ENCODE measurements around the gene CDIP1. TPM values are rescaled to one million over a fixed set of nuclear protein-coding genes. Genes with fewer than 3 reads are reported as not detected.

Gene CDIP1
- 10 to 100 TPM; 19.0 to 21.1 TPM for total RNA-seq
- 10 to 100 TPM; 10.2 to 15.7 TPM for polyA plus RNA-seq

- DNase-seq: peak; percentile 89 to 94 (median 90)
- Mint-ChIP-seq H3K27me3 (no peaks in the 10 kb centered on the region), H3K9me3 (peaks cover 0 to 6% (median 0%) of the 10 kb centered on the region in 8 donors), H3K4me1 (peaks cover 18 to 35% (median 27%) of the 10 kb centered on the region in 4 donors), H3K4me3 (peak within 1 kb of the TSS; percentile 82 to 89 (median 84)), H3K27ac (peak within 1 kb of the TSS; percentile 89 to 97 (median 94)), H3K36me3 (peaks cover 0 to 11% of the 10 kb centered on the region in 2 donors)
- H3K4me1 ChIP-seq (ENCODE audit: insufficient read depth, low read length): peaks cover 30% of the 10 kb centered on the region
- H3K36me3 ChIP-seq (ENCODE audit: insufficient read depth, low read length): no peaks in the 10 kb centered on the region
- ChIA-PET CTCF (ENCODE audit: partially characterized antibody) (interaction anchor here (0.9 to 2.5 kb wide), 5 partner anchors 10 to 33 kb away, joined by 3 to 12 read pairs (median 3); no protein-coding TSS in a partner anchor), POLR2A (ENCODE audit: partially characterized antibody) (interaction anchor here (0.6 to 4.6 kb wide), 23 partner anchors 9 to 144 kb away, joined by 3 to 36 read pairs (median 4); partner anchors contain the start of genes CORO7, HMOX2 and NMRAL1)
- intact Hi-C loops (cut with micrococcal nuclease): loop anchor here (1.0 to 2.0 kb wide), 4 partner anchors 33 to 114 kb away; partner anchors contain the start of genes DNAJA3 and HMOX2
- peak within 1 kb of the TSS; percentile 69 to 92 for H3K4me3 ChIP-seq (ENCODE audit: low read length in 2 of 2)
- peak within 1 kb of the TSS; percentile 77 for H3K27ac ChIP-seq (ENCODE audit: low read depth, low read length)
- no peaks in the 10 kb centered on the region for H3K27me3 ChIP-seq (ENCODE audit: insufficient read depth, low read length)
- H3K9me3 ChIP-seq (ENCODE audit: control insufficient read depth in 1 of 2, low read length in 2 of 2): no peaks in the 10 kb centered on the region
Measured at GRCh38 chr16:4538350-4539235, at the start of gene CDIP1. Gene CDIP1 (minus strand): TSS chr16:4538773. CDS start chr16:4514130, 24,643 bp downstream.

DNA sequence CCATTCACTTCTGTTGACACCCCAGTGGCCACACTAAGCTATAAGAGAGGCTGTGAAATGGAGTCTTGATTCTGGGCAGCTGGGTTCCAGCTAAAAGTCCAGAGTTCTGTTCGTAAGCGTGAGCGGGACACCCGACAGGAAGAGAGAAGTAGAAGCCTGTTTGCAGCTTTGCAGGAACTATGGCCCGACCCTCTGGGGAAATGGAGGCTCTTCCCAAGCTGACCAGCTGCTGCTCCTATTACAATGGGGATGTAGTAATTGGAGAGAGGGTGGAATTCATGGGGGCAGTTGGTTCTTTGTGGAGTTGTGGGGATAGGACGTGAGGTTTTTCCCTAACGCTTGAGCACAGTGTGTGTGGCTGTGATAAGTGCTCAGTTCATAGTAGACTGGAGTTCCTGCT lies 47.7 kb upstream of the CDIP1 start:
- POLR2A ChIA-PET (ENCODE audit: partially characterized antibody): interaction anchor here (1.4 to 1.6 kb wide), 2 partner anchors 81 to 110 kb away, joined by 3 to 13 read pairs; partner anchors contain the start of gene HMOX2
- intact Hi-C loops (cut with micrococcal nuclease): no loop called here

DNA sequence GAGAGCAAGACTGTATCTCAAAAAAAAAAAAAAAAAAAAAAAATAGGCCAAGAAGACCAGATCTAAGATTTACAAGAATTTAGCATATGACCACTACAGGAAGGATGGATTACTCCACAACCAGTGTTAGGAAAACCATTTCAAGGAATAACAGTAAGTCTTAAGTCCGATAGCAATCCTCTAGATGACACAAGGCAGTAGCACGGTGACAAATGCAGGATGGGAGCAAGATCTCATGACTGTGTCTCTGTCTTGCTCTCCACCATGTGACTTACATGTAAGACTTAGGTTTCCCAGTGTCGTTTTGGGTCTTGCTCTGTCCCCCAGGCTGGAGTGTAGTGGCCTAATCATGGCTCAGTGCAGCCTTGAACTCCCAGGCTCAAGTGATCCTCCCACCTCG lies 45.3 kb upstream of the CDIP1 start:
- no peaks in the 10 kb centered on the region for H3K4me1 ChIP-seq (ENCODE audit: insufficient read depth, low read length)
- H3K4me1 Mint-ChIP-seq: peaks cover 0 to 4% (median 3%) of the 10 kb centered on the region in 4 donors
- H3K9me3 ChIP-seq (ENCODE audit: control insufficient read depth in 1 of 2, low read length in 2 of 2): no peaks in the 10 kb centered on the region
- peaks cover 3% of the 10 kb centered on the region for H3K27me3 ChIP-seq (ENCODE audit: insufficient read depth, low read length)
- H3K4me3 Mint-ChIP-seq: no peak overlapping the region
- no peak overlapping the region for H3K27ac Mint-ChIP-seq
- no peak overlapping the region for H3K27ac ChIP-seq (ENCODE audit: low read depth, low read length)
- ChIA-PET CTCF (ENCODE audit: partially characterized antibody) (interaction anchor here (2.4 to 4.7 kb wide), 2 partner anchors 77 to 106 kb away, joined by 11 to 57 read pairs; no protein-coding TSS in a partner anchor), POLR2A (ENCODE audit: partially characterized antibody) (no interaction called here)
- intact Hi-C loops (cut with micrococcal nuclease): no loop called here
- no peaks in the 10 kb centered on the region for H3K36me3 Mint-ChIP-seq
- no peaks in the 10 kb centered on the region for H3K36me3 ChIP-seq (ENCODE audit: insufficient read depth, low read length)
- no peak overlapping the region for H3K4me3 ChIP-seq (ENCODE audit: low read length in 2 of 2)
- no peak for DNase-seq
- H3K27me3 Mint-ChIP-seq: peaks cover 4 to 5% of the 10 kb centered on the region in 2 donors
- H3K9me3 Mint-ChIP-seq: peaks cover 0 to 8% (median 0%) of the 10 kb centered on the region in 8 donors

More for the DNA sequence above, 47.7 kb upstream of the CDIP1 start:
- H3K4me1 Mint-ChIP-seq: peaks cover 0 to 4% (median 3%) of the 10 kb centered on the region in 4 donors
- Histone ChIP-seq H3K9me3 (ENCODE audit: control insufficient read depth in 1 of 2, low read length in 2 of 2) (no peaks in the 10 kb centered on the region), H3K27me3 (ENCODE audit: insufficient read depth, low read length) (peaks cover 3% of the 10 kb centered on the region), H3K27ac (ENCODE audit: low read depth, low read length) (no peak overlapping the region), H3K36me3 (ENCODE audit: insufficient read depth, low read length) (no peaks in the 10 kb centered on the region), H3K4me3 (ENCODE audit: low read length in 2 of 2) (no peak overlapping the region), H3K4me1 (ENCODE audit: insufficient read depth, low read length) (no peaks in the 10 kb centered on the region)
- peaks cover 4 to 6% of the 10 kb centered on the region in 2 donors for H3K27me3 Mint-ChIP-seq
- CTCF ChIA-PET (ENCODE audit: partially characterized antibody): interaction anchor here (0.7 to 4.7 kb wide), 16 partner anchors 11 to 297 kb away, joined by 3 to 57 read pairs (median 4); no protein-coding TSS in a partner anchor
- H3K27ac Mint-ChIP-seq: no peak overlapping the region
- peaks cover 0 to 8% (median 0%) of the 10 kb centered on the region in 8 donors for H3K9me3 Mint-ChIP-seq
- H3K4me3 Mint-ChIP-seq: no peak overlapping the region
- no peaks in the 10 kb centered on the region for H3K36me3 Mint-ChIP-seq
- DNase-seq: no peak

- no peaks in the 10 kb centered on the region for H3K4me1 ChIP-seq (ENCODE audit: insufficient read depth, low read length)
- DNase-seq: no peak
- Mint-ChIP-seq H3K9me3 (no peaks in the 10 kb centered on the region), H3K36me3 (no peaks in the 10 kb centered on the region), H3K27ac (no peak overlapping the region), H3K4me3 (no peak overlapping the region), H3K4me1 (no peaks in the 10 kb centered on the region), H3K27me3 (no peaks in the 10 kb centered on the region)
- no peak overlapping the region for H3K4me3 ChIP-seq (ENCODE audit: low read length in 2 of 2)
- ChIA-PET CTCF (ENCODE audit: partially characterized antibody) (no interaction called here), POLR2A (ENCODE audit: partially characterized antibody) (no interaction called here)
- intact Hi-C loops (cut with micrococcal nuclease): no loop called here
- H3K9me3 ChIP-seq (ENCODE audit: control insufficient read depth in 1 of 2, low read length in 2 of 2): no peaks in the 10 kb centered on the region
- H3K27me3 ChIP-seq (ENCODE audit: insufficient read depth, low read length): no peaks in the 10 kb centered on the region
- H3K27ac ChIP-seq (ENCODE audit: low read depth, low read length): no peak overlapping the region
- no peaks in the 10 kb centered on the region for H3K36me3 ChIP-seq (ENCODE audit: insufficient read depth, low read length)
Measured at GRCh38 chr16:4580250-4580649, 41.7 kb upstream of the CDIP1 start.

DNA sequence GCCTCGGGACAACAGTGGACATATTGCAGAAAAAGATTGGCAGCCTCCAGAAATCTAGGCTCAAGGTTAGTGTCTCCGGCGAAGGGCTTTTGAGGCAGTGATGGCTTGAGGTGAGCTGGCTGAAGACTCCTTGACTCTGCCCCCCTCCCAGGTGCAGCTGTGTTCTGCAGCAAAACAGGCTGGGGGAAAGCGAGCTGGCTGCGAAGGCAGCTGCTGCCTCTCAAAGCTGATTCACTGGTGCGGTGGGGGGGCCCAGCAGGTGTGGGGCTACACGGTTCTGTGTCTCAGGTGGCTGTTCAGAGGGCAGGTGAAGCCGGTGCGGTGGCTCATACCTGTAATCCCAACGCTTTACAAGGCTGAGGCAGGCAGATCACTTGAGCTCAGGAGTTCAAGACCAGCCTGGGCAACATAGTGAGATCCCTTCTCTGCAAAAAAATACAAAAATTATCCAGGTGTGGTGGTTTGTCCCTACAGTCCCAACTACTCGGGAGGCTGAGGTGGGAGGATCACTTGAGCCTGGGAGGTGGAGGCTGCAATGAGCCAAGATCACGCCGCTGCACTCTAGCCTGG lies 40.5 kb upstream of the CDIP1 start:
- Histone ChIP-seq H3K4me3 (ENCODE audit: low read length in 2 of 2) (no peak overlapping the region), H3K36me3 (ENCODE audit: insufficient read depth, low read length) (no peaks in the 10 kb centered on the region), H3K4me1 (ENCODE audit: insufficient read depth, low read length) (no peaks in the 10 kb centered on the region), H3K9me3 (ENCODE audit: control insufficient read depth in 1 of 2, low read length in 2 of 2) (no peaks in the 10 kb centered on the region), H3K27ac (ENCODE audit: low read depth, low read length) (no peak overlapping the region), H3K27me3 (ENCODE audit: insufficient read depth, low read length) (no peaks in the 10 kb centered on the region)
- ChIA-PET POLR2A (ENCODE audit: partially characterized antibody) (no interaction called here), CTCF (ENCODE audit: partially characterized antibody) (no interaction called here)
- DNase-seq: no peak
- Mint-ChIP-seq H3K27ac (no peak overlapping the region), H3K4me3 (no peak overlapping the region), H3K4me1 (no peaks in the 10 kb centered on the region), H3K9me3 (no peaks in the 10 kb centered on the region), H3K36me3 (no peaks in the 10 kb centered on the region), H3K27me3 (no peaks in the 10 kb centered on the region)
- intact Hi-C loops (cut with micrococcal nuclease): no loop called here

DNA sequence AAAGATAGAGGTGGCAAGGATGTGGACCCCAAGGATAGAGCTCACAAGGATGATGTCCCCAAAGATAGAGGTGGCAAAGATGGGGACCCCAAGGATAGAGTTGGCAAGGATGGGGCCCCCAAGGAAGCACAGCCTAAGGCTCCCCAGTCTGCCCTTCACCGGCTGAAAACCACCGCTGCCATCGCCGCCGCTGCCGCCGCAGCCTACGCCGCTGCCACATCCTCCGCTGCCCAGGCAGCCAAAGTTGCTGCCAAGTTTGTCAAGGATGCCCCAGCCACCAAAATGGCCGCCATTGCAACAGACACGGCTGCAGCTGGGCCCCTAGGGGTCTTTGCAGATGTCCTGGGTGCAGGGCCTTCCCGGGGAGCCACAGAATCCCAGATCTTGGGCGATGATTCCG lies 37.4 kb upstream of the CDIP1 start:
- POLR2A ChIA-PET (ENCODE audit: partially characterized antibody): no interaction called here
- Histone ChIP-seq H3K27me3 (ENCODE audit: insufficient read depth, low read length) (no peaks in the 10 kb centered on the region), H3K27ac (ENCODE audit: low read depth, low read length) (no peak overlapping the region), H3K4me3 (ENCODE audit: low read length in 2 of 2) (no peak overlapping the region), H3K9me3 (ENCODE audit: control insufficient read depth in 1 of 2, low read length in 2 of 2) (no peaks in the 10 kb centered on the region), H3K36me3 (ENCODE audit: insufficient read depth, low read length) (no peaks in the 10 kb centered on the region), H3K4me1 (ENCODE audit: insufficient read depth, low read length) (no peaks in the 10 kb centered on the region)
- Mint-ChIP-seq H3K4me3 (no peak overlapping the region), H3K27ac (no peak overlapping the region), H3K9me3 (no peaks in the 10 kb centered on the region), H3K36me3 (no peaks in the 10 kb centered on the region), H3K27me3 (no peaks in the 10 kb centered on the region), H3K4me1 (no peaks in the 10 kb centered on the region)
- CTCF ChIA-PET (ENCODE audit: partially characterized antibody): interaction anchor here (0.6 to 1.6 kb wide), 2 partner anchors 10 to 209 kb away, joined by 3 to 5 read pairs; no protein-coding TSS in a partner anchor
- intact Hi-C loops (cut with micrococcal nuclease): no loop called here
- no peak for DNase-seq
